ENCODE results near the gene TMCC1. TPM values are rescaled to one million over a fixed set of nuclear protein-coding genes. Genes with fewer than 3 reads are reported as not detected.

Gene TMCC1
- total RNA-seq, 2 experiments from 2014 or later, result 33.3 to 33.8 TPM

DNA sequence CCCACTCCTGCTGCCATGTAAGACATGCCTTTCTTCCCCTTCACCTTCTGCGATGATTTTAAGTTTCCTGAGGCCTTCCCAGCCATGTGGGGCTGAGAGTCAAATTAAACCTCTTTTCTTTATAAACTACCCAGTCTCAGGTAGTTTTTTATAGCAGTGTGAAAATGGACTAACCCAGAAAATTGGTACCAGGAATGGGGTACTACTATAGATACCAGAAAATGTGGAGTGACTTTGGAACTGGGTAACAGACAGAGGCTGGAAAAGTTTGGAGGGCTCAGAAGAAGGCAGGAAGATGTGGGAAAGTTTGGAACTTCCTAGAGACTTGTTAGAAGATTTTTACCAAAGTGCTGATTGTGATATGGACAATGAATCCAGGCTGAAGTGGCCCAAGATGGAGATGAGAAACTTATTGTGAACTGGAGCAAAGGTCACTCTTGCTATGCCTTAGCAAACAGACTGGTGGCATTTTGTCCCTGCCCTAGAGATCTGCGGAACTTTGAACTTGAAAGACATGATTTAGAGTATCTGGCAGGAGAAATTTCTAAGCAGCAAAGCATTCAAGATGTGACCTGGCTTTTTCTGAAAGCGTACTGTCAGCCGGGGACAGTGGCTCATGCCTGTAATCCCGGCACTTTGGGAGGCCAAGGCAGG, 52.7 kb downstream of the TMCC1 start:
- ChIA-PET CTCF (no interaction called here), POLR2A (no interaction called here)
- Mint-ChIP-seq H3K4me3 (no peak overlapping the region), H3K9me3 (no peaks in the 10 kb centered on the region), H3K27ac (no peak overlapping the region), H3K4me1 (ENCODE audit: low read depth) (peaks cover 15% of the 10 kb centered on the region), H3K36me3 (ENCODE audit: low read depth) (peaks cover 78% of the 10 kb centered on the region), H3K27me3 (no peaks in the 10 kb centered on the region)
- Histone ChIP-seq H3K4me3 (ENCODE audit: low read length) (no peak overlapping the region), H3K9me3 (ENCODE audit: control insufficient read depth in 1 of 2, insufficient read depth in 1 of 2, low read length in 2 of 2) (peaks cover 5 to 8% of the 10 kb centered on the region in 2 experiments), H3K4me1 (ENCODE audit: insufficient read depth, low read length) (no peaks in the 10 kb centered on the region), H3K27ac (ENCODE audit: low read depth in 1 of 2, low read length in 2 of 2) (no peak overlapping the region), H3K27me3 (ENCODE audit: control insufficient read depth in 1 of 2, insufficient read depth in 2 of 2, low read length in 2 of 2) (no peaks in the 10 kb centered on the region), H3K36me3 (ENCODE audit: insufficient read depth, low read length) (peaks cover 3% of the 10 kb centered on the region)
- DNase-seq, result no peak
- intact Hi-C loops (cut with DNase I, micrococcal nuclease), result no loop called here
- no peak for ATAC-seq (ENCODE audit: poor library complexity)
- TF ChIP-seq, protein P1, sequence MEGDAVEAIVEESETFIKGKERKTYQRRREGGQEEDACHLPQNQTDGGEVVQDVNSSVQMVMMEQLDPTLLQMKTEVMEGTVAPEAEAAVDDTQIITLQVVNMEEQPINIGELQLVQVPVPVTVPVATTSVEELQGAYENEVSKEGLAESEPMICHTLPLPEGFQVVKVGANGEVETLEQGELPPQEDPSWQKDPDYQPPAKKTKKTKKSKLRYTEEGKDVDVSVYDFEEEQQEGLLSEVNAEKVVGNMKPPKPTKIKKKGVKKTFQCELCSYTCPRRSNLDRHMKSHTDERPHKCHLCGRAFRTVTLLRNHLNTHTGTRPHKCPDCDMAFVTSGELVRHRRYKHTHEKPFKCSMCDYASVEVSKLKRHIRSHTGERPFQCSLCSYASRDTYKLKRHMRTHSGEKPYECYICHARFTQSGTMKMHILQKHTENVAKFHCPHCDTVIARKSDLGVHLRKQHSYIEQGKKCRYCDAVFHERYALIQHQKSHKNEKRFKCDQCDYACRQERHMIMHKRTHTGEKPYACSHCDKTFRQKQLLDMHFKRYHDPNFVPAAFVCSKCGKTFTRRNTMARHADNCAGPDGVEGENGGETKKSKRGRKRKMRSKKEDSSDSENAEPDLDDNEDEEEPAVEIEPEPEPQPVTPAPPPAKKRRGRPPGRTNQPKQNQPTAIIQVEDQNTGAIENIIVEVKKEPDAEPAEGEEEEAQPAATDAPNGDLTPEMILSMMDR (IDR thresholded peaks at IDR 0.05), result no peak

DNA sequence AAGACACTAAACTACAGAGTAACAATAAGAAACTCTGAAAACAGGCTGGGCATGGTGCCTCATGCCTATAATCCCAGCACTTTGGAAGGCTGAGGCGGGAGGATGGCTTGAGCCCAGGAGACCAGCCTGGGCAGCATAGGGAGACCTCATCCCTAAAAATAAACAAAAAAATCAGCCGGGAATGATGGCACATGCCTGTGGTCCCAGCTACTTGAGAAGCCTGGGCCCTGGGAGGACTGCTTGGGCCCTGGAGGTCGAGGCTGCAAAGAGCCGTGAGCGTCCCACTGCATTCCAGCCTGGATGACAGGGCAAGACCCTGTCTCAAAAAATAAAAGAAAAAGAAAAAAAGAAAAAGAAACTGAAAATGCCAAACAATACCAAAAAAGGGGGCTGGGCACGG, 55.4 kb downstream of the TMCC1 start:
- Histone ChIP-seq H3K9me3 (ENCODE audit: control insufficient read depth in 1 of 2, insufficient read depth in 1 of 2, low read length in 2 of 2) (peaks cover 3 to 6% of the 10 kb centered on the region in 2 experiments), H3K4me3 (ENCODE audit: low read length) (no peak overlapping the region), H3K27me3 (ENCODE audit: control insufficient read depth in 1 of 2, insufficient read depth in 2 of 2, low read length in 2 of 2) (no peaks in the 10 kb centered on the region), H3K27ac (ENCODE audit: low read depth in 1 of 2, low read length in 2 of 2) (no peak overlapping the region), H3K4me1 (ENCODE audit: insufficient read depth, low read length) (no peaks in the 10 kb centered on the region), H3K36me3 (ENCODE audit: insufficient read depth, low read length) (peaks cover 3% of the 10 kb centered on the region)
- no peak for DNase-seq
- no peaks in the 10 kb centered on the region for H3K27me3 Mint-ChIP-seq
- POLR2A ChIA-PET, result no interaction called here
- no peak for ATAC-seq (ENCODE audit: poor library complexity)
- intact Hi-C loops (cut with DNase I, micrococcal nuclease), result no loop called here
- no peaks in the 10 kb centered on the region for H3K9me3 Mint-ChIP-seq
- H3K36me3 Mint-ChIP-seq (ENCODE audit: low read depth), result peaks cover 57% of the 10 kb centered on the region
- no peak overlapping the region for H3K4me3 Mint-ChIP-seq
- peaks cover 15% of the 10 kb centered on the region for H3K4me1 Mint-ChIP-seq (ENCODE audit: low read depth)
- TF ChIP-seq, protein P1 (IDR thresholded peaks at IDR 0.05), result no peak
- CTCF ChIA-PET, result interaction anchor here (2.2 kb wide), 1 partner anchor 10 kb away, joined by 5 read pairs; no protein-coding TSS in a partner anchor
- H3K27ac Mint-ChIP-seq, result no peak overlapping the region

DNA sequence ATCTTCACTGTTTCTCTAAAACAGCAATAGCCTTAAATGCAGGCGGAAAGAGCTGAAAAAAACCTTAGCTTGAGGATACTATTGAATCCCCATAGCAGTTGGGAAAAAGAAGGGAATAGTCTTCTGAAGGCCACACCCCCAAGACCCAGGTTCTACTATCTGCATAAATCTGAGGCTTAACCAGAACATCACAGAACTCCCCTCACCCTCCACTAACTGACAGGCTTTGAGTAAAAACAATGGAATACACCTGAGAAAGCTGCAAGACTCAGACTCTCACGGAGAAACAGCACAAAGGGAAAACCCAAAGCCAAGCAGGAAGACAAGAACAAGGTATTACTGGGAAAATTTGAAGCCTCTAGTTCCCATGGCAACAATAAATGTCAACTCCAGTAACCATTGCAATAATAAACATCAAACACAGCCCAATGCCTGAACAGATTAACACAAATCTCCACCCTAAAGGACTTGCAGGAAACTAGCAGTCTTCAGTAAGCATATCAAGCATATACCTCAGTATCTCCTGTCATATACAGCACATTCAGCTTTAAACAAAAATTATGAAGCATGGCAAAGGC, 56.4 kb downstream of the TMCC1 start:
- TF ChIP-seq, protein P1 (IDR thresholded peaks at IDR 0.05), result no peak
- H3K9me3 ChIP-seq (ENCODE audit: control insufficient read depth in 1 of 2, insufficient read depth in 1 of 2, low read length in 2 of 2), result no peaks in the 10 kb centered on the region
- H3K27me3 ChIP-seq (ENCODE audit: control insufficient read depth in 1 of 2, insufficient read depth in 2 of 2, low read length in 2 of 2), result no peaks in the 10 kb centered on the region
- intact Hi-C loops (cut with DNase I, micrococcal nuclease), result no loop called here
- H3K36me3 Mint-ChIP-seq (ENCODE audit: low read depth), result peaks cover 50% of the 10 kb centered on the region
- no peak for ATAC-seq (ENCODE audit: poor library complexity)
- CTCF ChIA-PET, result interaction anchor here (2.2 kb wide), 1 partner anchor 9 kb away, joined by 5 read pairs; no protein-coding TSS in a partner anchor
- peaks cover 3% of the 10 kb centered on the region for H3K36me3 ChIP-seq (ENCODE audit: insufficient read depth, low read length)
- no peak for DNase-seq
- no peak overlapping the region for H3K27ac ChIP-seq (ENCODE audit: low read depth in 1 of 2, low read length in 2 of 2)
- no peaks in the 10 kb centered on the region for H3K27me3 Mint-ChIP-seq
- H3K4me1 Mint-ChIP-seq (ENCODE audit: low read depth), result peaks cover 15% of the 10 kb centered on the region
- H3K4me1 ChIP-seq (ENCODE audit: insufficient read depth, low read length), result no peaks in the 10 kb centered on the region
- no peak overlapping the region for H3K27ac Mint-ChIP-seq
- POLR2A ChIA-PET, result no interaction called here
- no peak overlapping the region for H3K4me3 Mint-ChIP-seq
- no peak overlapping the region for H3K4me3 ChIP-seq (ENCODE audit: low read length)
- H3K9me3 Mint-ChIP-seq, result no peaks in the 10 kb centered on the region
